A673 (cell line): ENCODE measurements around the gene ATAT1.

Experiments
- EZH2 ChIP-seq: fragments of 200-600 bp; sonication (generic); IDR thresholded peaks from 2 replicates; pipeline ENCODE4 v1.6.1; 2017; ENCODE audit warnings: borderline replicate concordance, low read depth, mild to moderate bottlenecking, mixed read lengths, antibody characterized with exemption, low read length; ENCODE audit not compliant: poor library complexity, severe bottlenecking
- TF ChIP-seq, protein P1 (sequence below): fragments of 300-800, 200-600 bp; sonication (generic); conservative IDR thresholded peaks from 2 replicates; pipeline ENCODE4 v1.5.1; 2017; ENCODE audit warnings: low read depth, mild to moderate bottlenecking, antibody characterized with exemption, low read length, moderate library complexity, mixed read lengths

DNA sequence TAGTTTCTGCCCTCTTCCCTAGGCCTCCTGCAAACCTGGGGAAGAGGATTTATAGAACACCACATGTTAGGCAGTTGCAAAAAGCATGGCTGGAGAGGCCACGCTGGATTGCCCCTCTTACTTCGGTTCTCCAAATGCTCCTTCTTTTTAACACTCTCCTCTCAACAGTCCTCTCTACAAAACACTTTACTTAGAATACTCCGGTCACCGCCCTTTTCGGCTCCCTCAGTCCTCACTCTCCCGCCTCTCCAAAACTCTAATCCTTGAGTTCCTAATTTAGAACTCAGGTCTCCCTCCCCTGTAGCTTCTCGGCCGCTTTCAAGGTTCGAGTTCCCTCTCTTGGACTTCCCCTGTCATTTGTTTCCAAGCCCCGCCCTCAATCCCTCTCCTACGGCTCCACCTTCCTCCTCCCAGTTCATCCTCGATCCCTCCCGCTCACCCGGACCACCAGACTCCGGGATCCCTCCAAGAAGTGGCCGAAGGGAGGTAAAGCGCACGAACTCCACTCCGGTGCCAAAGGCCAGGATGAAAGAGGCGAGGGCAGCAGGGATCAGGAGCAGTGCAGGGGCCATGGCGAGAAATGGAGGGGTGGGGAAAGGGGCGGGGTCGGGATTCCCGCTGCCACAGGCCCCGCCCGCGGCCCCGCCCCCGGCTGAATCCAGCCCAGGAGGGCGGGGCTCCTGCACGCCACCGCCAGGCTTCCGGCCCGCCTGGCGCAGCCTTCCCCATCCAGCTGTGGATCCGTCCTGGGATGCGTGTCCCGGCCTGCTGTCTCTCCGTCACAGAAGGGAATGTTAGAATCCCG is 63.9 kb downstream of the ATAT1 start, which contains the start of gene NRM:
- TF ChIP-seq EZH2 = no peak
- TF ChIP-seq, protein P1, sequence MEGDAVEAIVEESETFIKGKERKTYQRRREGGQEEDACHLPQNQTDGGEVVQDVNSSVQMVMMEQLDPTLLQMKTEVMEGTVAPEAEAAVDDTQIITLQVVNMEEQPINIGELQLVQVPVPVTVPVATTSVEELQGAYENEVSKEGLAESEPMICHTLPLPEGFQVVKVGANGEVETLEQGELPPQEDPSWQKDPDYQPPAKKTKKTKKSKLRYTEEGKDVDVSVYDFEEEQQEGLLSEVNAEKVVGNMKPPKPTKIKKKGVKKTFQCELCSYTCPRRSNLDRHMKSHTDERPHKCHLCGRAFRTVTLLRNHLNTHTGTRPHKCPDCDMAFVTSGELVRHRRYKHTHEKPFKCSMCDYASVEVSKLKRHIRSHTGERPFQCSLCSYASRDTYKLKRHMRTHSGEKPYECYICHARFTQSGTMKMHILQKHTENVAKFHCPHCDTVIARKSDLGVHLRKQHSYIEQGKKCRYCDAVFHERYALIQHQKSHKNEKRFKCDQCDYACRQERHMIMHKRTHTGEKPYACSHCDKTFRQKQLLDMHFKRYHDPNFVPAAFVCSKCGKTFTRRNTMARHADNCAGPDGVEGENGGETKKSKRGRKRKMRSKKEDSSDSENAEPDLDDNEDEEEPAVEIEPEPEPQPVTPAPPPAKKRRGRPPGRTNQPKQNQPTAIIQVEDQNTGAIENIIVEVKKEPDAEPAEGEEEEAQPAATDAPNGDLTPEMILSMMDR = no peak
